Measurements from ENCODE around the gene FADS1.

The FADS1 gene

GRCh38 chr11:61830237-61831105 lies 13.7 kb upstream of the FADS1 start:
- peak; percentile 67 for DNase-seq (ENCODE audit: low read depth)
- no peak for TF ChIP-seq CTCF (conservative IDR thresholded peaks at IDR 0.05; ENCODE audit: low read depth, low read length)
- H3K4me3 ChIP-seq (ENCODE audit: low read depth, low read length) = peak overlapping the region; percentile 67

- DNase-seq (ENCODE audit: low read depth) = no peak
- no peak for TF ChIP-seq CTCF (conservative IDR thresholded peaks at IDR 0.05; ENCODE audit: low read depth, low read length)
- peak overlapping the region; percentile 67 for H3K4me3 ChIP-seq (ENCODE audit: low read depth, low read length)
Observed at GRCh38 chr11:61829806-61830205, 13.0 kb upstream of the FADS1 start.

- DNase-seq (ENCODE audit: low read depth) = peak; percentile 58
- peak; percentile 55 for TF ChIP-seq CTCF (conservative IDR thresholded peaks at IDR 0.05; ENCODE audit: low read depth, low read length)
- peak overlapping the region; percentile 67 for H3K4me3 ChIP-seq (ENCODE audit: low read depth, low read length)
Observed at GRCh38 chr11:61828629-61829407, 12.0 kb upstream of the FADS1 start.

GRCh38 chr11:61828379-61828628 lies 11.5 kb upstream of the FADS1 start:
- peak overlapping the region; percentile 67 for H3K4me3 ChIP-seq (ENCODE audit: low read depth, low read length)
- no peak for TF ChIP-seq CTCF (conservative IDR thresholded peaks at IDR 0.05; ENCODE audit: low read depth, low read length)
- no peak for DNase-seq (ENCODE audit: low read depth)

GRCh38 chr11:61827571-61828378 lies 11.0 kb upstream of the FADS1 start, which contains the start of gene FADS2:
Gene FADS2, plus strand, starts transcription at chr11:61828300. Its CDS starts 91 bp downstream, at chr11:61828391.
- peak within 1 kb of the TSS; percentile 67 for H3K4me3 ChIP-seq (ENCODE audit: low read depth, low read length)
- no peak for TF ChIP-seq CTCF (conservative IDR thresholded peaks at IDR 0.05; ENCODE audit: low read depth, low read length)
- DNase-seq (ENCODE audit: low read depth) = peak; percentile 94

GRCh38 chr11:61826930-61827570 lies 10.2 kb upstream of the FADS1 start:
- no peak for TF ChIP-seq CTCF (conservative IDR thresholded peaks at IDR 0.05; ENCODE audit: low read depth, low read length)
- peak; percentile 38 for DNase-seq (ENCODE audit: low read depth)
- H3K4me3 ChIP-seq (ENCODE audit: low read depth, low read length) = peak overlapping the region; percentile 67

All from choroid plexus epithelial cell (primary cell).